Thyroid gland (tissue), 4 donors: ENCODE results near the gene CHRFAM7A.
"Not testable (repeated sequence)": the region's sequence is repeated elsewhere in the genome, so short reads cannot be mapped to it uniquely, and the experiment has no call there.

Experiments
- CTCF ChIP-seq, 6 experiments: fragments of 200-600 bp in 3 of 6; fragments of 450-650 bp in 3 of 6; sonication (generic) in 3 of 6; IDR thresholded peaks; one replicate each; pipeline ENCODE4 v1.5.1; 2016 to 2019; ENCODE audit warnings: antibody characterized with exemption in 6 of 6, mild to moderate bottlenecking in 2 of 6, inconsistent platforms in 1 of 6, moderate library complexity in 1 of 6
- POLR2A ChIP-seq, 2 donors: fragments of 450-650 bp; IDR thresholded peaks; one replicate each; pipeline ENCODE4 v1.6.1; 2017; ENCODE audit warnings: antibody characterized with exemption in 2 of 2, mild to moderate bottlenecking in 2 of 2, moderate library complexity in 1 of 2

- not testable (repeated sequence) for TF ChIP-seq CTCF, POLR2A (IDR thresholded peaks at IDR 0.05)
Observed at GRCh38 chr15:30392766-30393663, at the start of gene CHRFAM7A.
